ENCODE data around the gene GUCY2C.

The GUCY2C gene

GRCh38 chr12:14567351-14568162, 128.8 kb downstream of the GUCY2C start, which contains the start of gene PLBD1:
Gene PLBD1 (minus strand): TSS chr12:14567883. CDS start chr12:14567696, 187 bp downstream.
- no peak for DNase-seq

- DNase-seq, result no peak
Observed at GRCh38 chr12:14564336-14564959, 132.0 kb downstream of the GUCY2C start.

- no peak for DNase-seq
Observed at GRCh38 chr12:14563046-14563445, 133.4 kb downstream of the GUCY2C start.

Data from CD4-positive, alpha-beta T cell treated with Interleukin-12 subunit alpha and Interleukin-12 subunit beta, for 1 hour (primary cell).